Activated CD4-positive, CD25-positive, alpha-beta regulatory T cell treated with anti-CD3 and anti-CD28 coated beads, Interleukin-2, amount 50 U/mL, for 16 hours (primary cell): ENCODE measurements around the gene CLK3.
"Not testable (repeated sequence)": the region's sequence is repeated elsewhere in the genome, so short reads cannot be mapped to it uniquely, and the experiment has no call there.

ENCODE experiments used
- DNase-seq: peaks from one replicate; pipeline ENCODE4 v3.0.0-alpha.2; 2020; ENCODE audit warnings: low read depth, low spot score

The CLK3 gene

GRCh38 chr15:74615508-74616365 lies at the start of gene CLK3:
Gene CLK3, plus strand, starts transcription at chr15:74615836. Its CDS starts 3,361 bp downstream, at chr15:74619197.
- DNase-seq, result peak; percentile 87

- no peak for DNase-seq
These were observed 47.0 kb upstream of the CLK3 start for GRCh38 chr15:74568594-74568993.

GRCh38 chr15:74569731-74570070 lies 45.9 kb upstream of the CLK3 start:
- DNase-seq, result no peak

DNA sequence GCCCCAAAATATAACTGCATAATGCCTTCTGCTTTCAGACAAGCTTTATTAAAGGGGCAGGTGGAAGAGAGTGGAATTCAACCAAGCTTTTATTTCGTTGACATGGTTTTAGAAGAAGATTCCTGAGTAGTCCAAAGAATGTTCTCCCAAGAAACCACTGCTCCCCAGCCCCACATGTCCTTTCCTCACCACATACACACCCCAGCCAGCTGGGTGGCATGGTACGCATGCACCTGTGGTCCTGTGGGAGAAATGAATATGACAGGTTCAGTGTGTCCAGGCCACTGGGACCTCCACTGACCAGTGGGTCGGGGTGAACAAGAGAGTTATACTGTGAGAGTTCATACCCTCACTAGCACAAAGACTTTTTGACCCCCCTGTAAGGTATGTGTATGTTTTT lies 44.4 kb upstream of the CLK3 start:
- no peak for DNase-seq

- DNase-seq, result no peak
These were observed 41.6 kb upstream of the CLK3 start for GRCh38 chr15:74573987-74574386.

DNA sequence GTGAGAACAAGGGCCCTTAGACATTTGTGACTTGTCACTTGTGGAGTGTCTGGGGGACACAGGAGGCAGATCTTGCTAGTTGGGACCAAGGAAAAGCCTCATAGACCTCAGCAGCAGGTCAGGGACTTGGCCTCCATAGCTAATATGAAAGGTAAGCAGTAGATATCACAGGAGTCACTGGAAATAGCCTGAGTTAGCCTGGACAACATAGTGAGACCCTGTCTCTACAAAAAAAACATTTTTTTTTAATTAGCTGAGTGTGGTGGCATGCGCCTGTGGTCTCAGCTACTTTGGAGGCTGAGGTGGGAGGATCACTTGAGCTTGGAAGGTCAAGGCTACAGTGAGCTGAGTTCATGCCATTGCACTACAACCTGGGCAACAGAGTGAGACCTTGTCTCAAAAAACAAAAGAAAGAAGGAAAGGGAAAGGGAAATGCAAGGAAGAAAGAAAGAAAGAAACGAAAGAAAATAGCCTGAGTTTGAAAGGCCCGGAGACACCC lies 37.1 kb upstream of the CLK3 start:
- no peak for DNase-seq

DNA sequence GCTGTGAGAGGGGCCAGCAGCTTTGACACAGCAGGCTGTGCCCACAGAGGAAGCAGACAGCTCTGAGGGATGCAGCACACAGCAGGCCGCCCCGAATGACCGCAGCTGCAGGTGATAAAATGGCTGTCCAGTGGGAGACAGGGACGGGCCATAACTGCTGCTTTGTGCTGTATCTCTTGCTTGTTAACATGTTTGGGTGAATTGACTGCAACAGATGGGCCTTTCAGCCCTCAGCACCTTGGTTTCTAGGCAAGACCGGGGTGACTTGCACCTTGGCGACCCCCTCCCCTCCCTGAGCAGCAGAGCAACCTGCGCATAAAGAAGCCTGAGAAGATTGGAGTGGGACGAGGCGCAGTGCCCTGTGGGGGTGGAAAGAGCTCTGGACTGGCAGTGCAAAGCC lies 36.6 kb upstream of the CLK3 start:
- no peak for DNase-seq

GRCh38 chr15:74580538-74581350 lies 34.9 kb upstream of the CLK3 start:
- no peak for DNase-seq

DNA sequence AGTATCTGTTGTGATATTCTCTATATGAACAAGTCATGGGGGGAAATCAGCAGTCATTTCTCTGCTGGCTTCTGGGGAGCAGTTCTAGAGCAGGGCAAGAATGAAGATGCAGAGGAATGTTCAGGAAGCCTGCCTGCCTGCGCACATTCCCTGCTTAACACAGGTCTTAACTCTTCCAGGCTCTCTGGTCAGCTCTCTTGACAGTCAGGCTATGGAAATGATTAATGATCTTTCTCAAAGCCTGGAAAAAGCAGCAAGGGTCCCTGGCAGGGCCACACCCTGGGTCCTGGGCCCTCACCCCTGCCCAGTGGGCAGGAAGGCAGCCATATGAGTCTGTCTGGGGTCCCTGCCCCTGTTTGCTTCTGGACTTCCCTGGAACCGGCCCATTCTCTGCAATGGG lies 31.4 kb upstream of the CLK3 start:
- no peak for DNase-seq

GRCh38 chr15:74584779-74585178 lies 30.9 kb upstream of the CLK3 start:
- DNase-seq, result no peak

DNA sequence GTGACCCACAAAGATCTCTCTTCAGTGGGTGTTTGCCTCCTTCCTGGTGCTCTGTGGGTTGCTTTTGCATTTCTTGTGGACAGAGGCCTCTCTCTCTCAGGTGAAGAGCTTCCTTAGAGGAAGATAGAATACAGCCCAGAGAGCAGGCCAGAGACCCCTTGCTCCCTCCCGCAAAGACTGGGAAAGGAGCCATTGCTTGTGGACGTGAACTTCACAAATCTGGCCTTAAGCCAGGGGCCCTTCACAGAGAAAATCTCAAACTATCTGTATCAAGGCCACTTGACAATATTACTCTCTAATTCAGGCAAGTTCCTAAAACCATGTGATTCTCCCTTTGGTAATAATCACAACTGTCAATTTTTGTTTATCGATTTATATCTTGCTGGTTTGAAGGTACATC lies 30.4 kb upstream of the CLK3 start:
- no peak for DNase-seq

DNA sequence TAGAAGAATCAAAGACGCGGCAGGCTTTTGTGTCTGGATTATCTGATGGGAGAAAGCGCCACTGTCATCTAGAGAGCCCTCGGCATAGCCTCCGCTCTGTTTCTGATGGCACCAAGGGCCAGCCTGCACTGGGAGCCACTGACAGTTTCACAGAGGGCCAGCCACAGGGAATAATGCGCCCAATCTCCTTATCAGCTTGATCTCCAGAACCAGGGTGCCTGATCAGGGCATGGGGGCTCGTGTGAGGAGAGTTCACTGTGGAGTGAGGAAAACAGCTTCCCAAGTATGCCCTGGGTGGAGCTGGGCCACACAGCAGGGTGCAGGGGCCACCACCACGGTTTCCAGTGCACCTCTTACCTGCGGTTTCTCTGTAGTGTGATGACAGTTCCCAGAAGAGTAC lies 29.8 kb upstream of the CLK3 start:
- DNase-seq, result no peak

- no peak for DNase-seq
These were observed 25.8 kb upstream of the CLK3 start for GRCh38 chr15:74589826-74590225.

DNA sequence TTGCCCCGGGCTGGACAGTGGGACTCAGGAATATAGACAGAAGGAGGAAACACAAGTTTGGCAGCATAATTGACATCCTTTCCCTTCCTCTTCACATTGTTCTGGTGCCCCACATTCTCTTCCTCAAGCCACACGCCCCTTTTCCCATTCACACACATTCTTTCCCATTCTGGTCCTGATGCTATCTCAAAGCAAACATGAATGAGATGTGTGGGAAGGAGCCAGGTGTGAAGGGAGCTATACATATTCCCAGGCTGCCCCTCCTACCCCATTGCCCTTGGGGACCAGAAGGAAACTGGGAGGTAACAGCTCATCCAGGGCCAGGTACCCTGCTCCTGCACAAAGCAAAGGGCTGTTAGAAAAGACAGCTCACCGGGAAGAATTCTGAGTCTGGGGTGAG lies 23.4 kb upstream of the CLK3 start:
- no peak for DNase-seq

DNA sequence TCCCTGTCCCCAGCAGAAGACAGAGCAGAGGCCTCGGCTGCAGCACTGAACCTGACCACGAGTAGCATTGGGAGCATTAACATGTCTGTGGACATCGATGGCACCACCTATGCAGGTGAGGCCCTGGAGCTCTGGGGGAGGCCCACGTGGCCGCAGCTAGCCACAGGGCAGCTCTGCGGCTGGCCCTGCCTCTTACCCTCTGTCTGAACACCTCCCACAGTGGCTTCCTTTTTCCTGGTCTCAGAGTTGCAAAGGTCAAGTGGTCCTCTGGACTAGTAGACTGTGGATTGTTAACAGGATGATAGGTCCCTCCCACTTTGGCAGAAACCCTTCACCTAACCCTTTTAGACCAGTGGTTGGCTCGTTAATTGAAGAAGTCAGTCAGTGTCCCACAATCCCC lies 22.5 kb upstream of the CLK3 start:
- DNase-seq, result no peak

DNA sequence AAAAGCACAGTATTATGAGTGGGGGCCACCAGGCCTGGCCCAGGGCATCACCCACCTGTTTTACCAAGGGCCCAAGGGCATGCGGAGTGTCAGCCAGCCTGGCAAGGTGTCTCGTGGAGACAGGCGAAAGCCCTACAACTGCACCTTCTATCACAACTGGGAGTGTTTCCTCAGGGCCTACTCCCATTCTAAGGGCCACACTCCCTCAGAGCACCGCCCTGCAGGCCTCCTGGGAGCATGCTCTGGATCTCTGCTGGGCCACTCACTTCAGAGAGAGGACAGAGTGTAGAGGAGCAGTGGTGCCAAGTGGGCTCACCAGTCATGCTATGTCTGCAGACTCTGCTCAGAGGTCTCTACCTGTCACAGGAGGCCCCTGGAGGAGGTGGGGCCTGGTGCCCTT lies 21.2 kb upstream of the CLK3 start:
- no peak for DNase-seq

DNA sequence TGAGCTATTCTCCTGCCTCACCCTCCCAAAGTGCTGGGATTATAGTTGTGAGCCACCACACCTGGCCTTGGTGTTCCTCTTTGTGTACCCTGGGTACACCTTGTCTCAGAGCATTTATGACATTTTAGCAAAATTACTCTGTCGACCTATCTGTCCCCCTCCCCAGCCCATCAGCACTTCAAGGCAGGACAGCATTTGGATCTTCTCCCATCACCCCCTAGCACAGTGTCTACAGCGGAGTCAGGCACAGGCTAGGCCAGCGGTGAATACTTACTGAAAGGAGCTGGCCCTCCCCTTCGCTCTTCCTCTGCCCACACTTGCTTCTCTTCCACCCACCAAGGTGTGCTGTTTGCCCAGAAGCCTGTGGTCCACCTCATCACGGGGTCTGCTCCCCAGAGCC lies 20.4 kb upstream of the CLK3 start:
- DNase-seq, result no peak

GRCh38 chr15:74596736-74597135 lies 18.9 kb upstream of the CLK3 start:
- DNase-seq, result not testable (repeated sequence)

DNA sequence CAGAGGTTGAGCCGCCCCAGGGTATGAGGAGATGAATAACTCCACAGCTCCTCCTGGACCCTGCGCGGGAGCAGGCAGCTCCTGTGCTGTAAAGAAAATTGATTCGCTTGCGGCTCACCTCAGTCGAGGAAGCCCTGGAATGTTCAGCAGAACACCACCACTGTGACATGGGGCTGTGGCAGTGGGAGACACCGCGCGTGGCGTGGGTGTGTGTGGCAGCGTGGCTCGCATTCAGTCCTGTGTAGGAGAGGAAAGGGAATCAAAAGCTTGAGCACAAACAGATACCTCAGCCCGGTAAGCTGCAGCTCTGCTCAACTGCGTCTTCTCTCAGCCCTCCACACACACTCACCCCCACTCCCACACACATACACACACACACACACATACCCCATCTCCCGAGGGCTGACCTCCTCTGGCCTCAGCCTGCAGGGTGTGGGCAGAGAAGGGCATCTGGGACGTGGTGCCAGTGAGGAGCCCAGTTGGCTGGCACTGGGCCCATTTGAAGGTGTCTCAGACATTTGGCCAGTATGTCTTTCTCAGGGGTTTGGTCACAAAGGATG lies 18.4 kb upstream of the CLK3 start:
- not testable (repeated sequence) for DNase-seq

DNA sequence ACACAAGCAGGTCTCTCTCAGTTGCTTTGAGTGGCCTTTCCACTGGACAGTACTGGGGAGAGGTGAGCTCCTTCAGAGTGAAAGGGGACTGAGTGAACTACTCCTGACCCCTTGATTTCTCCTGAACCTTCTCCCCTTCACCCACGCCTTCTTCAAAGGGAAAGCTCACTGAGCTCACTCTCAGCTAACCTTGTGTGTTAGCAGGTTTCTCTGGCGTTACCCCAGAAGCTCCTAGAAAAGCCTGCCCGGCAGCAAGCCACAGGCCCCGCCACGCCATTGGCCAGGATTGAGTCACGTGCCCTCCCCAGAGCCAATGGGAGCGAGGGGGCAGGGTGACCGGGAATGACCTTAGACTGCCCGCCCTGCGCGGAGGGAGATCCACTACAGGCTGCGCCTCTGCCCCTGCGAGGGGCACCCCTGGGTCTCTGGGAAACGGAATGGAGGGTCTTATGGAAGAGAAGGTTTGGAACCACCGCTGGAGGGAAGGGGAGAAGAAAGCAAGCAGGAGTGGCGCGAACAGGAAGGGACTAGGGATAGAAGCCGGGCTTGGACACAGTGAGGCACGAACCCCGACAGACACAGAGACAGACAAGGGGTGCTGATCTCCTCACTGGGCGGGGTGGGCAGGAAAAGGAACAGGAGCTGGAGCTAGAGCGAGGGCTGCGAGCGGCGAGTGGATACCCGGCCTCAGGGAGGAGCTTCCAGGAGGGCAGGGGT lies 17.4 kb upstream of the CLK3 start:
- peak; percentile 72 for DNase-seq

DNA sequence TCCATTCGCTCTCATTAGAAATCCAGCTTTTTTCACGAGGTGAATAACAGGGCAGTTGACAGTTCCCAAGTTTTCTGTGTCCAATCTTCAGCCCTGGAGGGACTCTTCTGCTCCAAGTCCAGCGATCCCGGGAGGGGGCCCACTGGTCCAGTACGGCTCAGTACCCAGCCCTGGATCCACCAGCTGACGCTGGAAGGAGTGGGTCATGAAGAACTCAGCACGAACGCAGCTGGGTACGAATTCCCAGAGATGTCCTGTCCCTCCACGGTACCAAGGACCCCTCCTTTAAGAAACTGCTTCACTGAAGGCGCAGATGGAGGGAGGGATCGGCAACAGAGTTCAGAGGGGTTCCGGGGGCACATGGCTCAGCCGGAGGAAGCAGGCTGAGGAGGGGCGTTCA lies 16.5 kb upstream of the CLK3 start:
- DNase-seq, result no peak
